GM06990 (cell line): ENCODE results near the gene UBE2L3.

ENCODE experiments used
- DNase-seq: peaks from one replicate; pipeline ENCODE4 v3.0.0-alpha.2; 2011; ENCODE audit not compliant: insufficient read length; ENCODE audit errors: extremely low read depth
- H3K27me3 ChIP-seq: replicated peaks from 2 replicates; pipeline ENCODE4 v1.6.0; 2011; ENCODE audit warnings: low read length; ENCODE audit not compliant: control insufficient read depth, insufficient read depth
- H3K36me3 ChIP-seq: 2 replicates; pipeline ENCODE4 v1.5.1; 2011; ENCODE audit warnings: low read length; ENCODE audit not compliant: control insufficient read depth, insufficient read depth
- H3K4me3 ChIP-seq: replicated peaks from 2 replicates; pipeline ENCODE4 v1.5.1; 2011; ENCODE audit warnings: low read depth, mild to moderate bottlenecking, control low read depth, low read length
- CTCF ChIP-seq: IDR thresholded peaks from 2 replicates; pipeline ENCODE4 v1.5.1; 2011; ENCODE audit warnings: low read length, control low read depth, mild to moderate bottlenecking, inconsistent platforms; ENCODE audit not compliant: insufficient read depth, poor library complexity, severe bottlenecking

Gene UBE2L3

DNA sequence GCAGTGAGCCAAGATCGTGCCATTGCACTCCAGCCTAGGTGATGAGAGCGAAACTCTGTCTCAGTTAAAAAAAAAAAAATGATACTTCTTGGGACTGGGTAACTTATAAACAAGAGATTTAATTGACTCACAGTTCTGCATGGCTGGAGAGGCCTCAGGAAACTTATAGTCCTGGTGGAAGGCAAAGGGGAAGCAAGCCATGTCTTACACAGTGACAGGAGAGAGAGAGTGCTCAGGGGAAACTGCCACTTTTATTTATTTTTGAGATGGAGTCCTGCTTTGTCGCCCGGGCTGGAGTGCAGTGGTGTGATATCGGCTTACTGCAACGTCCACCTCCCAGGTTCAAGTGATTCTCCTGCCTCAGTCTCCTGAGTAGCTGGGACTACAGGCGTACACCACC, 82.8 kb downstream of the UBE2L3 start:
- no peak for DNase-seq
- no peak for TF ChIP-seq CTCF
- Histone ChIP-seq H3K27me3 (no peaks in the 10 kb centered on the region), H3K36me3 (peaks cover 11% of the 10 kb centered on the region), H3K4me3 (no peak overlapping the region)

- Histone ChIP-seq H3K27me3 (no peaks in the 10 kb centered on the region), H3K4me3 (peak overlapping the region; percentile 87), H3K36me3 (peaks cover 9% of the 10 kb centered on the region)
- TF ChIP-seq CTCF = no peak
- no peak for DNase-seq
These were observed 83.5 kb downstream of the UBE2L3 start for GRCh38 chr22:21650823-21651520.

DNA sequence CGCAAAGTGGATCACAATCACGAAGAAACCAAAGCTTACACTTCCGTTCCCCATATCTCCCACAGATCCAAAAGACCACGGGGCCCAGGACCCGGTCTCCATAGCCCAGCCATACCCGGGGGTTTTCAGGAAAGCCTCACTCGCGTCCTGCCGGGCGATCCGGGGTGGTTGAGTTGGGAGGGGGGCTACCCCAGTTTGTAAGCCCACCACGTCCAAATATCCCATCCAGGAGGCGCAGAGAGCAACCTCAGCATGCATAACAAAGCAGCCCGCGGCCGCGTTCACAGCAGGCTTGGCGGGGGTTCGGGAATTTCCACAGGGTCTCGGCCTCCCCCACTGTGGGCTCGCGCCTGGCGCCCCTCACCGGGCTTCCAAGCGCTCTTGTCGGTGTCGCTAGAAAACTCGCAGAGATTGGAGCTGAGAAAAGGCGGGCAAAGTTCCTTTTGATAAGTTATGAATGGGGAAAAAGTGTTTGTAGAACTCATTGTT, 84.1 kb downstream of the UBE2L3 start:
- no peak for TF ChIP-seq CTCF
- H3K4me3 ChIP-seq = peak overlapping the region; percentile 87
- peaks cover 5% of the 10 kb centered on the region for H3K36me3 ChIP-seq
- H3K27me3 ChIP-seq = no peaks in the 10 kb centered on the region
- no peak for DNase-seq

DNA sequence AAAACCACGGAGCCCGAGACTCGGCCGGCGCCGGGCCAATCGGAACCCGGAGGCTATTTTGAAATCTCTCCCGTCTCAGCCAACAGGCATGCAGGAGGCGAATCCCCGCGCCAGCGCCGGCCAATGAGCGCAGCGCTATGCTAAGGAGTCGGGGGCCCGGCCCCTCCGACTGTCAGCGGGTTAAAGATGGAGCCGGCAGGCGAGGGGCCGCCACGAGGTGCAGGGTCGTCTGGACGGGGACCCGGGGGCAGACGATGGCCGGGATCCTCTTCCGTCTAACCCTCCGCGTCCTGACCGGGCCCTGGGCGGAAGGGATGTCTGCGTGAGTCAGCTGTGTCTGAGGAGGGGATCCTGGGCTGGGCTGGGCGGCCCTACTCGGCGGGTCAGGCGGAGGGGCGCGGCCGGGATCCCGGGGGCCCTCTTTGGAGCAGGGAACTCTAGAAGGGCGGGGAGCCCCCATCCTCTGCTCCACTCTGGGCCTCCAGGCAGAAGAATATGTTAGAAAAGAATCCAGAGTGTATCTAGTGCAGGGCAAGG, 84.6 kb downstream of the UBE2L3 start:
- H3K36me3 ChIP-seq = peaks cover 3% of the 10 kb centered on the region
- no peaks in the 10 kb centered on the region for H3K27me3 ChIP-seq
- H3K4me3 ChIP-seq = peak overlapping the region; percentile 87
- DNase-seq = peak; percentile 90
- TF ChIP-seq CTCF = no peak

- no peaks in the 10 kb centered on the region for H3K27me3 ChIP-seq
- peak; percentile 16 for TF ChIP-seq CTCF
- no peak for DNase-seq
These were observed 85.3 kb downstream of the UBE2L3 start for GRCh38 chr22:21652547-21653545.

More at GRCh38 chr22:21652547-21653545, 85.3 kb downstream of the UBE2L3 start:
- peaks cover 1% of the 10 kb centered on the region for H3K36me3 ChIP-seq
- peak overlapping the region; percentile 87 for H3K4me3 ChIP-seq
